ENCODE results near the gene UBR4.

GRCh38 chr1:19138958-19139581 is 71.0 kb downstream of the UBR4 start:
- TF ChIP-seq SMC3 (conservative IDR thresholded peaks at IDR 0.05; ENCODE audit: poor library complexity) = no peak
- TF ChIP-seq CTCF (IDR thresholded peaks at IDR 0.05; ENCODE audit: poor library complexity, severe bottlenecking) = no peak
- no peak for TF ChIP-seq RAD21 (conservative IDR thresholded peaks at IDR 0.05)
- no peak for TF ChIP-seq TAF1 (IDR thresholded peaks at IDR 0.05; ENCODE audit: low read depth)
- TF ChIP-seq MXI1 (conservative IDR thresholded peaks at IDR 0.05; ENCODE audit: poor library complexity, severe bottlenecking) = no peak
- no peak for TF ChIP-seq REST (IDR thresholded peaks at IDR 0.05; ENCODE audit: borderline replicate concordance)
